Measurements from ENCODE around the gene SPATS2L.

The SPATS2L gene

GRCh38 chr2:200411831-200412230, 105.3 kb downstream of the SPATS2L start:
- no peak for DNase-seq (ENCODE audit: low read depth)

- DNase-seq (ENCODE audit: low read depth): no peak
Measured at GRCh38 chr2:200414367-200414766, 107.9 kb downstream of the SPATS2L start.

GRCh38 chr2:200415455-200415854, 109.0 kb downstream of the SPATS2L start:
- DNase-seq (ENCODE audit: low read depth): no peak

GRCh38 chr2:200416878-200417277, 110.4 kb downstream of the SPATS2L start:
- DNase-seq (ENCODE audit: low read depth): no peak

- DNase-seq (ENCODE audit: low read depth): no peak
Measured at GRCh38 chr2:200417366-200417765, 110.9 kb downstream of the SPATS2L start.

DNA sequence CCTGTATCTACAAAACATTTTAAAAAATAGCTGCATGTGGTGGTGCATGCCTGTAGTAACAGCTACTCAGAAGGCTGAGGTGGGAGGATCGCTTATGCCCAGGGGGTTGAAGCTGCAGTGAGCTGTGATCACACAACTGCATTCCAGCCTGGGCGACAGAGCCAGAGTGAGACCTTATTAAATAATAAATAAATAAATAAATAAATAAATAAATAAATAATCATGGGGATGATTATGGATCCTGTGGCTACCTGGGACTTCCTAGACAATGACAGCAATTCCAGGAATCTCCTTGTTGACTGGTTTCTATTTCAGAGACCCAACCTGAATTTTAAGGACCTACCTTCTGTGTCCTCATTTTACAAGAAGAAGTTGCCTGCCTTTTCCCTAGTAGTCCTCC, 111.9 kb downstream of the SPATS2L start:
- no peak for DNase-seq (ENCODE audit: low read depth)

GRCh38 chr2:200419325-200419724, 112.8 kb downstream of the SPATS2L start:
- DNase-seq (ENCODE audit: low read depth): no peak

- DNase-seq (ENCODE audit: low read depth): no peak
Measured at GRCh38 chr2:200421270-200421669, 114.8 kb downstream of the SPATS2L start.

GRCh38 chr2:200422071-200422470, 115.6 kb downstream of the SPATS2L start:
- DNase-seq (ENCODE audit: low read depth): no peak

DNA sequence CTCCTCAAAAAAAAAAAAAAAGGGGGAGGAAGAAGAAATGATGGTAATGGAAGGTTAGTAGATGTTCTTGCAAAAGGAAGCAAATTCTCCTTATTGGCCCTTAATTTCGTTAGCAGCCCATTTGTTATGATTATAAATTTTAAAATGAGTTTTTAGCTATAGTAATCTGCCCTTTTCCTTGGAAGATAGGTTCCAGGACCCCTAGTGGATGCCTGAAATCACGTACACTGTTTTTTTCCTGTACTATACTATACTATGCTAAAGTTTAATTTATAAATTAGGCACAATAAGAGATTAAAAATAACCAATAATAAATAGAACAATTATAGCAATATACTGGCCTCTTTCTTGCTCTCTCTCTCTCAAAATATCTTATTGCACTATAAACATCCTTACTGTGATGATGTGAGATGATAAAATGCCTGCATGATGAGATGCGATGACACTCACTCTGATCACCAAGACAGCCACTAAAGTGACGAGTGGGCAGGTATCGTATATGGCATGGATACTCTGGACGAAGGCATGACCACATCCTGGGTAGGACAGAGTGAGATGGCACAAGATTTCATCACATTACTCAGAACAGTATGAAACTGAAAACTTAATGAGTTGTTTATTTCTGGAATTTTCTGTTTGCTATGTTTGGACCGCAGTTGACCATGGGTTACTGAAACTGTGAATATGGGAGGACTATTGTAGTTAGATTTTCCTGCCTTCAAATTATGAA, 116.2 kb downstream of the SPATS2L start:
- DNase-seq (ENCODE audit: low read depth): no peak

GRCh38 chr2:200423541-200423940, 117.0 kb downstream of the SPATS2L start:
- DNase-seq (ENCODE audit: low read depth): no peak

DNA sequence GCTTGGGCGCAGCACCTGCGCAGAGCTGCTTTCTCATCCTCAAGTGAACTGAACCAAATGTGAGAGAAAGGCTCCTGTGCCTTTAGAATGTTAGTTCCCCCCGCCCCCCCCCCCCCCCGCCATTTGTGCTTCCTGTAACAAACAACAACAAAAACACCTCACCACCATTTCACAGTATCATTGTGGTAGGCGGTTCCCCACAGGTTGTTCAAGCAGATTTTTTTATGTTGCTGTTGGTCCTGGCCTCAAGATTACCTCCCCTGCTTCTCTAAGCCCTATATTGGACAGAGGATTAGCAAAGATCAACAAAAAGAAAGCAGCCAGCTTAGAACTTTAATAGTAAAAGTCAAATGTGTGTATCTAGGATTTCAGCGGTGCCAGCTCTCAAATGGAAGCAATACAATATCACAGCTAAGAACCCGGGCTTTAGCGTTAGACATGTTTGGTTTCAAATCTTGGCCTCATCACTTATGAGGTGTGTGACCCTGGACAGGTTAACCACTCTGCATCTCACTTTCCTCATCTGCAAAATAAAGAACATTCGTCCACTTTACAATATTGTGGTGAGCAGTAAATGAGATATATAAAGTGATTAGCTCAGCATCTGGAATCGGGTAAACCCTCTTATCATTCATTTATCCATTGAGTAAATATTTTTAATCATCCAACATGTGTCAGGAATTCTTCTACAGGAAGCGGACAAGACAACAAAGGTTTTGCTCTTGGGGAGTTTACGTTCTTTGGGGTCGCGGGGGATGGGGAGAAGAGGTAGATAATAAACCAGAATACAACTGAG, 118.7 kb downstream of the SPATS2L start:
- DNase-seq (ENCODE audit: low read depth): no peak

DNA sequence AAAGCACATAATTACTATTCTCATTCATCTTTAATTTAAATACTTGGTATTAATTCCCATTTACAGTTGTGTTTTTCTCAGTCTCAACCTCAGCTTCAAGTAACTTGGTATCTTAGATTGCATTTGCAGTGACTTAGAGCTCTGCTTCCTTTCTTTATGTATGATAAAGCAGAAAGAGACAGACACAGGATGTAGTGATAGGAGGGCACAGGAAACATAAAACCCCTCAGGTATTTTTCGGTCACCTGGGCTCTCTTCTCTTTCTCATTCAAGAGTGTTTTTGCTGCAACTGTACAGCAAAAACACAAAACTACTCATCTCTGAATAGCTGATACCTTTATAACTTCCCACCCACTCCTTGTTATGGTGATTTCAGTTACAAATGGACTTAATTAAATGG, 120.3 kb downstream of the SPATS2L start:
- DNase-seq (ENCODE audit: low read depth): no peak

GRCh38 chr2:200428961-200429665, 122.6 kb downstream of the SPATS2L start:
- no peak for DNase-seq (ENCODE audit: low read depth)

GRCh38 chr2:200430017-200430416, 123.5 kb downstream of the SPATS2L start:
- DNase-seq (ENCODE audit: low read depth): no peak

- no peak for DNase-seq (ENCODE audit: low read depth)
Measured at GRCh38 chr2:200431996-200432705, 125.7 kb downstream of the SPATS2L start.

- no peak for DNase-seq (ENCODE audit: low read depth)
Measured at GRCh38 chr2:200435379-200435778, 128.9 kb downstream of the SPATS2L start.

DNA sequence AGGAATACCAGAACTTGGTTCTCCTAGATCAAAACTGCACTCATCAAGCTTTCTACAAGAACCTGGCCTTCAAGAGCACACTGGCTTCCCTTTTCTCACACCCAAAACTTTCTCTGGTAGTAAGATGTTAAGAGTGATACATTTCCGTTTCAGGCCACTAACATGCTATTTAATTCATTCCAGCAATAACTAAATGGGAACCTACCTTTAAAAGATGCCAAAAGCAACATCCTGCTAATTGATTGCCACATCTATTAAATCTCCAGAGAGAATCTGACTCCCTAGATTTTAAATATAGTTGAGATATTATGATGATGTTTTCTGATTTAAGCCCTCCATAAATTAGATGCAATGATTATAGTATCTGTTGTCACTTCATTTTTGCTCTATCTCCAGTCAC, 131.8 kb downstream of the SPATS2L start:
- no peak for DNase-seq (ENCODE audit: low read depth)

GRCh38 chr2:200438846-200439245, 132.4 kb downstream of the SPATS2L start:
- no peak for DNase-seq (ENCODE audit: low read depth)

DNA sequence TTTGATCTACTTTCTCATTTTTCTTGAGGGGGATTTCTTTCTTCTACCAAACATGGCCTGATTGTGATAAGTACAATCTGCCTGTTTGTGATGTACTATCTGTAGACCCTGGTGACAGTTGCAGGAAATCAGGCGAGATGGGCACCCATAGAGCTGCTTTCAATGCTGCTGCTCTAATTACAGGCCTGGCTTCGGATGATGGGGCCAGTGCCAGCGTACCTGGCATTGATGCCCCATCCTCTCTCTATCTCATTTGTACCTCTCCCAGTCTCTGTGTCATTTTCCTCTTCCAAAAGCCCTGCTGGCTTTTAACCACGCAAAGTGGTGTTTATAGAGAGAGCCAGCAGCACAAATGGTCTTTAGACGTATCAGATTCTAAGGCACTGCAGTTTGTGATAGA, 133.5 kb downstream of the SPATS2L start:
- DNase-seq (ENCODE audit: low read depth): no peak

DNA sequence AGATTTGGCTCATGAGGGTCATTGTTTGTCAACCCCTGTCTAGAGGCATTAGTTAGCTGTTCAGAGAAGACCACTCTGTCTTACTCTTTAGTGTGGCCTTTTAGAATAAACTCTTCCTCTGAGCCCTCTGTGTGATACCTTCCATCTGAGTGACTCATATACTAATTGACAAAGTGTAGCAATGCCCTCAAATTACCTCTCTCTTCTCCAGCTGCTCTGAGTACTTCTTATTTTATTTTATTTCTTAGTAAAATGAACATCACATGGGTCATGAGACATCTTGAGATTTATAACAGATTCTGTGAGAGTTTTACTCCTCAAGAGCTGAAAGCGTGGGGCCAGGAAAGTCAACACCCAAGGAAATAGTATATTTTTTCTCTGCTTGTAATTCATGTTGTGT, 136.0 kb downstream of the SPATS2L start:
- no peak for DNase-seq (ENCODE audit: low read depth)

DNA sequence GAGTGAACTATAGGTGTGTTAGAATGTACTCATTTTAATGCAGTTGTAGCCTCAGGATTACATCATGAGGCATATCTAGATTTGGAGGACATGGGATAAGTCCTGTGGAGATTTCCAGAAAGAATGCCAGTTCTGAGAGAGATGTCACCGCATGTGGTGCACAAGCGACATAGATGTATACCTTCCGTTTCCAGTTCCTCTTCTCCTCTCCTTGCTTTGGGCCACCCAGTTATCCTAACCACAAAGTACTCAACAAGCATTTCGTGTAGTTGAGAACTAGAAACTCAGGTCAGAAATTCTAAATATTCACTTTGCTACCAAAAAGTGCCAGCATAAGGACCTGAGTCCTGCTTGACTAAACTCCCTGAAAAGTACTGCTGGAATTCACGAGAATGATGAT, 136.9 kb downstream of the SPATS2L start:
- no peak for DNase-seq (ENCODE audit: low read depth)
